Spleen (tissue), 7 donors: ENCODE data around the gene MRPL18.

Source experiments
- POLR2A ChIP-seq, 3 donors: fragments of 450-650 bp; IDR thresholded peaks; one replicate each; pipeline ENCODE4 v1.5.1; 2017; ENCODE audit warnings: antibody characterized with exemption in 3 of 3, mild to moderate bottlenecking in 1 of 3
- POLR2AphosphoS5 ChIP-seq, 3 donors: sonication (generic); formaldehyde crosslinking; IDR thresholded peaks; one replicate each; pipeline ENCODE4 v1.5.1; 2017; ENCODE audit warnings: antibody characterized with exemption in 3 of 3
- TF ChIP-seq, protein P1 (sequence below), 11 experiments: fragments of 200-600 bp in 7 of 11; fragments of 450-650 bp in 4 of 11; sonication (generic) in 4 of 11; IDR thresholded peaks in 8 of 11; conservative IDR thresholded peaks in 3 of 11; 1 replicate in 7 of 11; 2 replicates in 4 of 11; pipeline versions ENCODE4 v1.4.0 to v1.8.0; 2016 to 2021; ENCODE audit warnings: antibody characterized with exemption in 11 of 11, inconsistent platforms in 4 of 11, mild to moderate bottlenecking in 1 of 11
- donor health status: DM: no; HTN: no; CAD: no; lungs with moderate emphysema.
- donor health status: DM: no; HTN: no; CAD: no.
- donor health status: DM: no; HTN: no; CAD: no.

DNA sequence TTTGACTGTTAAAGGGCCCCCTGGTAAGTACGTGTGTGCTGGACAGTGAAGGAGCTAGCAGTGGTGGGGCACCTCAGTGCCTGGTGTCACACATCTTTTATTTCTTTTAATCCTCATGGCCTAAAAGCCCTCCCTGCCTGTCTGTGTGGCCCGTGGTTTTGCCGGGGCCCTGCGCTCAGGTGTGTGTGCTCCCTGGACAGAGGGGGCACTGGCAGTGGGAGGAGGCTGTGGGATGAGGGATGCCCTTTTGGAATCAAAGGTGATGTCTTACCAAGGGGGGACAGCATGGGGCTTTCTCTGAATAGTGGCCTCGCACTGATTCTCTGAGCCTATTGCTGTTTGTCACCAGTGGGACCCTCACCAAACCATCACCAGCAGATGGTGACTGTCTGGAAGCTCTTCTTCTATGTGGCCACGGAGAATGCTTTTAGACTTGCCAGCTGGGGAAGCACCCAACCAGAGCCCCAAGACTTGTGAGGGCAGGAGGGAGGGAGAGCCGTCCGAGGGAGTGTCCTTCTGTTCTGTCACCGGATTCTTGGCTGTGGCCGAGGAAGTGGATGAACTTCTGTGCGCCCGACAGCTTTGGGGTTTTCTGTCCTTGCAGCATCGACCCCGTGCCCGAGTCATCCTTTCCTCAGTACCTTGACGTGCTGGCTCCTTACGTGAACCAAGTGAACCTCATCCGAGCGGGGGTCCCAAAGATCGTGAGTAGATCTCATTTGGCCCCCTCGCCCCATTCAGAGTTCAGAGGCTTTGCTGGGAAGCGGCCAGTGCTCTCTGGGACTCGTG is 27.9 kb downstream of the MRPL18 start:
- TF ChIP-seq, protein P1, sequence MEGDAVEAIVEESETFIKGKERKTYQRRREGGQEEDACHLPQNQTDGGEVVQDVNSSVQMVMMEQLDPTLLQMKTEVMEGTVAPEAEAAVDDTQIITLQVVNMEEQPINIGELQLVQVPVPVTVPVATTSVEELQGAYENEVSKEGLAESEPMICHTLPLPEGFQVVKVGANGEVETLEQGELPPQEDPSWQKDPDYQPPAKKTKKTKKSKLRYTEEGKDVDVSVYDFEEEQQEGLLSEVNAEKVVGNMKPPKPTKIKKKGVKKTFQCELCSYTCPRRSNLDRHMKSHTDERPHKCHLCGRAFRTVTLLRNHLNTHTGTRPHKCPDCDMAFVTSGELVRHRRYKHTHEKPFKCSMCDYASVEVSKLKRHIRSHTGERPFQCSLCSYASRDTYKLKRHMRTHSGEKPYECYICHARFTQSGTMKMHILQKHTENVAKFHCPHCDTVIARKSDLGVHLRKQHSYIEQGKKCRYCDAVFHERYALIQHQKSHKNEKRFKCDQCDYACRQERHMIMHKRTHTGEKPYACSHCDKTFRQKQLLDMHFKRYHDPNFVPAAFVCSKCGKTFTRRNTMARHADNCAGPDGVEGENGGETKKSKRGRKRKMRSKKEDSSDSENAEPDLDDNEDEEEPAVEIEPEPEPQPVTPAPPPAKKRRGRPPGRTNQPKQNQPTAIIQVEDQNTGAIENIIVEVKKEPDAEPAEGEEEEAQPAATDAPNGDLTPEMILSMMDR (IDR thresholded peaks at IDR 0.05 in 8 of 11, conservative IDR thresholded peaks at IDR 0.05 in 3 of 11): no peak
- no peak for TF ChIP-seq POLR2AphosphoS5 (IDR thresholded peaks at IDR 0.05)
- no peak for TF ChIP-seq POLR2A (IDR thresholded peaks at IDR 0.05)
